Lower leg skin (tissue), 4 donors: ENCODE data around the gene RTN1. TPM values are rescaled to one million over a fixed set of nuclear protein-coding genes. Genes with fewer than 3 reads are reported as not detected.

Experiments
- DNase-seq, 2 donors: peaks; one replicate each; pipeline ENCODE4 v3.0.0-alpha.2; 2019; ENCODE audit warnings: low spot score in 2 of 2
- H3K4me3 ChIP-seq: fragments of 200-600 bp; sonication (generic); 2 replicates; pipeline ENCODE4 v1.5.1; 2017; ENCODE audit warnings: mild to moderate bottlenecking, low read depth; ENCODE audit not compliant: poor library complexity, severe bottlenecking
- CTCF ChIP-seq, 3 donors: fragments of 450-650 bp; IDR thresholded peaks; one replicate each; pipeline ENCODE4 v1.5.1; 2016; ENCODE audit warnings: antibody characterized with exemption in 3 of 3, mild to moderate bottlenecking in 3 of 3, moderate library complexity in 2 of 3
- POLR2A ChIP-seq, 2 donors: fragments of 450-650 bp; IDR thresholded peaks; one replicate each; pipeline ENCODE4 v1.6.1; 2016 to 2017; ENCODE audit warnings: antibody characterized with exemption in 2 of 2, mild to moderate bottlenecking in 1 of 2, moderate library complexity in 1 of 2
- WGBS, 2 donors: methylation state at CpG; one replicate each; pipeline ENCODE4 v1.1.5; 2018; 5-methylcytosine and 5-hydroxymethylcytosine counted together
- intact Hi-C: fragments of 100-400 bp; cut with DNase I; formaldehyde crosslinking; loops from one replicate; pipeline ENCODE4 v1.15.0; 2023; ENCODE audit warnings: low total_unique reads
- total RNA-seq, 4 donors: library from RNA; depleted of rRNA; stranded (reverse); fragments of >200 nt; gene quantifications; one replicate each; pipeline ENCODE4 v1.1.0, GENCODE V29; 2016

RTN1 gene
- total RNA-seq, 4 donors from 2014 or later = 5.1 to 8.1 (median 5.8) TPM

- H3K4me3 ChIP-seq = no peak overlapping the region
- DNase-seq = no peak
- TF ChIP-seq POLR2A (IDR thresholded peaks at IDR 0.05) = no peak
- no peak for TF ChIP-seq CTCF (IDR thresholded peaks at IDR 0.05)
- intact Hi-C loops = no loop called here
- WGBS, 2 donors = 86 to 90% methylated on average over 2 of the region's 2 CpGs
Measured at GRCh38 chr14:59698793-59699192, 171.8 kb downstream of the RTN1 start.

GRCh38 chr14:59695198-59695597 lies 175.4 kb downstream of the RTN1 start:
- peak; percentile 76 to 84 for DNase-seq
- intact Hi-C loops = no loop called here
- TF ChIP-seq CTCF (IDR thresholded peaks at IDR 0.05) (no peak), POLR2A (IDR thresholded peaks at IDR 0.05) (no peak)
- 49 to 50% methylated on average over 5 of the region's 5 CpGs for WGBS, 2 donors
- H3K4me3 ChIP-seq = no peak overlapping the region

GRCh38 chr14:59691266-59691665 lies 179.3 kb downstream of the RTN1 start:
- no peak for TF ChIP-seq CTCF (IDR thresholded peaks at IDR 0.05)
- TF ChIP-seq POLR2A (IDR thresholded peaks at IDR 0.05) = no peak
- intact Hi-C loops = no loop called here
- 27 to 56% methylated on average over 2 of the region's 2 CpGs for WGBS, 2 donors
- no peak overlapping the region for H3K4me3 ChIP-seq
- DNase-seq = no peak

- TF ChIP-seq CTCF (IDR thresholded peaks at IDR 0.05) (no peak), POLR2A (IDR thresholded peaks at IDR 0.05) (no peak)
- intact Hi-C loops = no loop called here
- H3K4me3 ChIP-seq = no peak overlapping the region
- 0 to 83% methylated on average over 1 of the region's 1 CpG for WGBS, 2 donors
- DNase-seq = no peak
Measured at GRCh38 chr14:59690426-59690825, 180.2 kb downstream of the RTN1 start.

- no peak overlapping the region for H3K4me3 ChIP-seq
- TF ChIP-seq CTCF (IDR thresholded peaks at IDR 0.05) (no peak), POLR2A (IDR thresholded peaks at IDR 0.05) (no peak)
- no peak for DNase-seq
- intact Hi-C loops = no loop called here
- WGBS, 2 donors = 73 to 79% methylated on average over 8 of the region's 8 CpGs
Measured at GRCh38 chr14:59688224-59689170, 182.1 kb downstream of the RTN1 start.
